CD4-positive, alpha-beta T cell (primary cell): ENCODE results near the gene LRP1B. TPM values are rescaled to one million over a fixed set of nuclear protein-coding genes. Genes with fewer than 3 reads are reported as not detected.

Experiments used
- ATAC-seq: fragments of 200-7000 bp; cut with Tn5 transposase; one replicate; pipeline ENCODE4 v1.10.0; 2022; ENCODE audit warnings: mild to moderate bottlenecking; ENCODE audit not compliant: poor library complexity
- CTCF ChIA-PET: fragments of 350-600 bp; sonication (Branson Sonifier 250); formaldehyde crosslinking; loops from one replicate; lab custom pipeline; 2021; ENCODE audit warnings: antibody characterized with exemption, inconsistent platforms; lab: Charles Lee
- POLR2A ChIA-PET: fragments of 350-600 bp; sonication (Branson Sonifier 250); formaldehyde crosslinking; loops from one replicate; lab custom pipeline; 2021; ENCODE audit warnings: antibody characterized with exemption, inconsistent platforms; lab: Charles Lee
- DNase-seq, 14 experiments: peaks; one replicate each; pipeline ENCODE4 v3.0.0-alpha.2; 2013 to 2020; ENCODE audit warnings: mixed read lengths in 2 of 14
- H3K27ac ChIP-seq, 2 donors: one replicate each; pipeline versions ENCODE4 v1.5.1 to v1.7.0; 2013; ENCODE audit warnings: low read length in 2 of 2, low read depth in 1 of 2, mild to moderate bottlenecking in 1 of 2
- H3K27me3 ChIP-seq, 2 experiments: 1 replicate in 1 of 2; 2 replicates in 1 of 2; pipeline versions ENCODE4 v1.6.1 to v1.7.0; 2013; ENCODE audit warnings: low read length in 2 of 2, control low read depth in 1 of 2, mild to moderate bottlenecking in 1 of 2, moderate library complexity in 1 of 2; ENCODE audit not compliant: insufficient read depth in 2 of 2, control insufficient read depth in 1 of 2
- H3K36me3 ChIP-seq: one replicate; pipeline ENCODE4 v1.6.1; 2013; ENCODE audit warnings: low read length, control low read depth; ENCODE audit not compliant: insufficient read depth
- H3K4me1 ChIP-seq: one replicate; pipeline ENCODE4 v1.6.1; 2013; ENCODE audit warnings: low read length, control low read depth; ENCODE audit not compliant: insufficient read depth
- H3K4me3 ChIP-seq: one replicate; pipeline ENCODE4 v1.5.1; 2013; ENCODE audit warnings: mild to moderate bottlenecking, low read length, moderate library complexity
- H3K9me3 ChIP-seq, 2 experiments: 1 replicate in 1 of 2; 2 replicates in 1 of 2; pipeline versions ENCODE4 v1.6.1 to v1.7.0; 2013; ENCODE audit warnings: low read length in 2 of 2, mild to moderate bottlenecking in 2 of 2, control low read depth in 1 of 2, moderate library complexity in 1 of 2; ENCODE audit not compliant: control insufficient read depth in 1 of 2, insufficient read depth in 1 of 2
- H3K27ac Mint-ChIP-seq: one replicate; pipeline ENCODE4 v1.8.0; 2020; ENCODE audit warnings: mixed read lengths
- H3K27me3 Mint-ChIP-seq: one replicate; pipeline ENCODE4 v1.8.0; 2021; ENCODE audit warnings: mixed read lengths
- H3K36me3 Mint-ChIP-seq: one replicate; pipeline ENCODE4 v1.8.0; 2021; ENCODE audit warnings: low read depth, mixed read lengths
- H3K4me1 Mint-ChIP-seq: one replicate; pipeline ENCODE4 v1.8.0; 2021; ENCODE audit warnings: low read depth, mixed read lengths
- H3K4me3 Mint-ChIP-seq: one replicate; pipeline ENCODE4 v1.8.0; 2020; ENCODE audit warnings: mild to moderate bottlenecking, mixed read lengths
- H3K9me3 Mint-ChIP-seq: one replicate; pipeline ENCODE4 v1.8.0; 2020; ENCODE audit warnings: mixed read lengths
- intact Hi-C, 2 experiments: fragments of 100-400 bp; cut with DNase I in 1 of 2; cut with micrococcal nuclease in 1 of 2; formaldehyde crosslinking; loops; one replicate each; pipeline versions ENCODE4 v1.15.1 to v1.9.0; 2023 to 2025; cut with DNase I, micrococcal nuclease
- total RNA-seq, 174 experiments: library from RNA in 2 of 174; stranded (reverse) in 2 of 174; gene quantifications; one replicate each; pipeline ENCODE4 v1.2.3 and lab custom pipeline; 2021 to 2026
- TF ChIP-seq, protein P1 (sequence below): fragments of 200-600 bp; IDR thresholded peaks from one replicate; pipeline ENCODE4 v1.8.0; 2022; ENCODE audit warnings: antibody characterized with exemption, mild to moderate bottlenecking

LRP1B gene
- total RNA-seq, 2 experiments from 2014 or later = not detected

DNA sequence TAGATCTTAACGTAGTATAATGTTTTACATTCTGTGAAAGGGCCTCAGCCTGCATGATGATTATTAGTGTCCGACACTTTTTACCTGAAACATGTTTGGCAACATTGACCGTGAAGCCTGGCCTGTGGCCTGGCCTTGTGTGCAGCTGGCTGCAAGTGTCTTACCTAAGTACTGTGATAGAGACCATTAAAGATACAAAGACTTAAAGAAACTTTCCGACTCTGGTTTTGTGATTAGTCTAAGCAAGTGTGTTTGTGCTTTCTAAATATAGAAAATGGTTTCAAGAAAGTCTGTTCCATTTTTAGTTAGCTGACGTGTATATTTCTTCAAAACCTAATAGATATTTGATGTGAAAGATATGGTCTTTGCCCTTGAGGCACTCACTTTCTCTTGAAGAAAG, 601.8 kb downstream of the LRP1B start:
- Histone ChIP-seq H3K36me3 (no peaks in the 10 kb centered on the region), H3K4me3 (no peak overlapping the region), H3K4me1 (no peaks in the 10 kb centered on the region), H3K27me3 (no peaks in the 10 kb centered on the region), H3K9me3 (no peaks in the 10 kb centered on the region), H3K27ac (no peak overlapping the region)
- ChIA-PET CTCF (no interaction called here), POLR2A (no interaction called here)
- intact Hi-C loops = no loop called here
- DNase-seq (no peak), ATAC-seq (no peak)
- Mint-ChIP-seq H3K36me3 (no peaks in the 10 kb centered on the region), H3K27me3 (no peaks in the 10 kb centered on the region), H3K4me3 (no peak overlapping the region), H3K27ac (no peak overlapping the region), H3K4me1 (no peaks in the 10 kb centered on the region), H3K9me3 (peaks cover 4% of the 10 kb centered on the region)
- TF ChIP-seq, protein P1, sequence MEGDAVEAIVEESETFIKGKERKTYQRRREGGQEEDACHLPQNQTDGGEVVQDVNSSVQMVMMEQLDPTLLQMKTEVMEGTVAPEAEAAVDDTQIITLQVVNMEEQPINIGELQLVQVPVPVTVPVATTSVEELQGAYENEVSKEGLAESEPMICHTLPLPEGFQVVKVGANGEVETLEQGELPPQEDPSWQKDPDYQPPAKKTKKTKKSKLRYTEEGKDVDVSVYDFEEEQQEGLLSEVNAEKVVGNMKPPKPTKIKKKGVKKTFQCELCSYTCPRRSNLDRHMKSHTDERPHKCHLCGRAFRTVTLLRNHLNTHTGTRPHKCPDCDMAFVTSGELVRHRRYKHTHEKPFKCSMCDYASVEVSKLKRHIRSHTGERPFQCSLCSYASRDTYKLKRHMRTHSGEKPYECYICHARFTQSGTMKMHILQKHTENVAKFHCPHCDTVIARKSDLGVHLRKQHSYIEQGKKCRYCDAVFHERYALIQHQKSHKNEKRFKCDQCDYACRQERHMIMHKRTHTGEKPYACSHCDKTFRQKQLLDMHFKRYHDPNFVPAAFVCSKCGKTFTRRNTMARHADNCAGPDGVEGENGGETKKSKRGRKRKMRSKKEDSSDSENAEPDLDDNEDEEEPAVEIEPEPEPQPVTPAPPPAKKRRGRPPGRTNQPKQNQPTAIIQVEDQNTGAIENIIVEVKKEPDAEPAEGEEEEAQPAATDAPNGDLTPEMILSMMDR = no peak

DNA sequence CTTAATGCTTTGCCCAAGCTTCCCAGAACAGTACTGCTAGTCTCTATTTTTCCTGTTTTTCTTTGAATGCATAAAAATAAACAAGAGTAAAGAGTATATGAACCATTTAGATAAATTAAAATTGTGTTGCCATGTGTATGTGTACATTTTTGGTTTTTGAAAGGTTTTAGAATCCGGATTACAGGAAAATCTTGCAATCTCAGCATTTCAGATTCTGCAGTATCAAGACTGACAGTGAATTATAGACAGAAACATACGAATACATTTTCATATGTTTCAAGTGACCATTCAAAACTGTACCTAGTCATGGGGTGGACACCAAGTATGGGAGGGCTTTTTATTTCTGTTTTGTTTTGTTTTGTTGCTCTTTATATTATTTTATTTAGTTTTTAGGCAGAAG, 604.1 kb downstream of the LRP1B start:
- H3K27me3 ChIP-seq = no peaks in the 10 kb centered on the region
- ChIA-PET POLR2A (no interaction called here), CTCF (no interaction called here)
- H3K27ac ChIP-seq = no peak overlapping the region
- ATAC-seq (no peak), DNase-seq (no peak)
- intact Hi-C loops = no loop called here
- no peaks in the 10 kb centered on the region for H3K4me1 ChIP-seq
- no peaks in the 10 kb centered on the region for H3K9me3 ChIP-seq
- no peaks in the 10 kb centered on the region for H3K4me1 Mint-ChIP-seq
- H3K4me3 Mint-ChIP-seq = no peak overlapping the region
- peaks cover 4% of the 10 kb centered on the region for H3K9me3 Mint-ChIP-seq
- H3K4me3 ChIP-seq = no peak overlapping the region
- TF ChIP-seq, protein P1 = no peak
- H3K36me3 ChIP-seq = no peaks in the 10 kb centered on the region
- no peaks in the 10 kb centered on the region for H3K27me3 Mint-ChIP-seq
- H3K36me3 Mint-ChIP-seq = no peaks in the 10 kb centered on the region
- H3K27ac Mint-ChIP-seq = no peak overlapping the region

DNA sequence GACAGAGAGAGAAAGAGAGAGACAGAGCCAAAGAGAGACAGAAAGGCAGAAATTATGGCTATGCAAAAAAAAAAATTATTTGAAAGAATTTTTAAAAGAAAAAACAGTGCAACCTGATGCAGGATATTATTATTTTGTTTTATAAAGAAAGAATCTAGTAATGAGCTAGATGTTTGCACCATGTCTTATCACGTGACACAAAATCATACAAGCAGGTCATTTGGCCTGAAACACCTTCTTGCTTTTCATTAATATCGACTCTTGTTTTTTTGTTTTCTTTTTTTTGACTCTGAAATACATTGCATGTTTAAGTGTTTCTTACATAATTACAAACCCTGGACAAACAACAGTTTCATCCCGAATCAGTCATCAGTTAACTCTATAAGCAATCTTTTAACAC, 606.0 kb downstream of the LRP1B start:
- Histone ChIP-seq H3K4me3 (no peak overlapping the region), H3K36me3 (no peaks in the 10 kb centered on the region), H3K9me3 (no peaks in the 10 kb centered on the region), H3K4me1 (no peaks in the 10 kb centered on the region), H3K27me3 (no peaks in the 10 kb centered on the region), H3K27ac (no peak overlapping the region)
- POLR2A ChIA-PET = no interaction called here
- DNase-seq = no peak
- no peak for ATAC-seq
- CTCF ChIA-PET = no interaction called here
- Mint-ChIP-seq H3K9me3 (peaks cover 4% of the 10 kb centered on the region), H3K4me3 (no peak overlapping the region), H3K4me1 (no peaks in the 10 kb centered on the region), H3K27me3 (no peaks in the 10 kb centered on the region), H3K36me3 (no peaks in the 10 kb centered on the region), H3K27ac (no peak overlapping the region)
- intact Hi-C loops = no loop called here
- TF ChIP-seq, protein P1 = no peak
